Measurements from ENCODE around the gene CASD1.

Gene CASD1

GRCh38 chr7:94512735-94513564 is 3.3 kb downstream of the CASD1 start:
- DNase-seq (ENCODE audit: low read depth in 2 of 2) = no peak

GRCh38 chr7:94513565-94513860 is 3.9 kb downstream of the CASD1 start:
- DNase-seq (ENCODE audit: low read depth in 2 of 2) = no peak

- no peak for DNase-seq (ENCODE audit: low read depth in 2 of 2)
These were observed 4.7 kb downstream of the CASD1 start for GRCh38 chr7:94514140-94514889.

- DNase-seq (ENCODE audit: low read depth in 2 of 2) = no peak
These were observed 5.3 kb downstream of the CASD1 start for GRCh38 chr7:94514917-94515316.

- DNase-seq (ENCODE audit: low read depth in 2 of 2) = no peak
These were observed 16.3 kb downstream of the CASD1 start for GRCh38 chr7:94525923-94526322.

- no peak for DNase-seq (ENCODE audit: low read depth in 2 of 2)
These were observed 19.9 kb downstream of the CASD1 start for GRCh38 chr7:94529516-94529915.

GRCh38 chr7:94530109-94530508 is 20.5 kb downstream of the CASD1 start:
- DNase-seq (ENCODE audit: low read depth in 2 of 2) = no peak

- no peak for DNase-seq (ENCODE audit: low read depth in 2 of 2)
These were observed 23.1 kb downstream of the CASD1 start for GRCh38 chr7:94532676-94533075.

GRCh38 chr7:94540428-94540827 is 30.8 kb downstream of the CASD1 start:
- no peak for DNase-seq (ENCODE audit: low read depth in 2 of 2)

- no peak for DNase-seq (ENCODE audit: low read depth in 2 of 2)
These were observed 37.5 kb downstream of the CASD1 start for GRCh38 chr7:94547126-94547525.

- no peak for DNase-seq (ENCODE audit: low read depth in 2 of 2)
These were observed 46.4 kb downstream of the CASD1 start for GRCh38 chr7:94556028-94556427.

GRCh38 chr7:94557215-94557614 is 47.6 kb downstream of the CASD1 start:
- DNase-seq (ENCODE audit: low read depth in 2 of 2) = no peak

- no peak for DNase-seq (ENCODE audit: low read depth in 2 of 2)
These were observed 50.4 kb downstream of the CASD1 start for GRCh38 chr7:94559972-94560371.

- no peak for DNase-seq (ENCODE audit: low read depth in 2 of 2)
These were observed 52.4 kb downstream of the CASD1 start for GRCh38 chr7:94561841-94562514.

GRCh38 chr7:94562525-94562924 is 52.9 kb downstream of the CASD1 start:
- DNase-seq (ENCODE audit: low read depth in 2 of 2) = no peak

GRCh38 chr7:94565247-94565894 is 55.8 kb downstream of the CASD1 start:
- no peak for DNase-seq (ENCODE audit: low read depth in 2 of 2)

- no peak for DNase-seq (ENCODE audit: low read depth in 2 of 2)
These were observed 57.8 kb downstream of the CASD1 start for GRCh38 chr7:94567396-94567795.

- DNase-seq (ENCODE audit: low read depth in 2 of 2) = no peak
These were observed 62.2 kb downstream of the CASD1 start for GRCh38 chr7:94571816-94572215.

GRCh38 chr7:94575646-94576045 is 66.0 kb downstream of the CASD1 start:
- no peak for DNase-seq (ENCODE audit: low read depth in 2 of 2)

GRCh38 chr7:94576316-94576715 is 66.7 kb downstream of the CASD1 start:
- DNase-seq (ENCODE audit: low read depth in 2 of 2) = no peak

- DNase-seq (ENCODE audit: low read depth in 2 of 2) = no peak
These were observed 67.7 kb downstream of the CASD1 start for GRCh38 chr7:94577357-94577756.

- DNase-seq (ENCODE audit: low read depth in 2 of 2) = no peak
These were observed 69.0 kb downstream of the CASD1 start for GRCh38 chr7:94578614-94579013.

All from stimulated activated CD8-positive, alpha-beta memory T cell treated with anti-CD3 and anti-CD28 coated beads, Interleukin-7, amount 100 ng/mL, for 4 hours (primary cell).